ENCODE results near the gene TBC1D24. TPM values are rescaled to one million over a fixed set of nuclear protein-coding genes. Genes with fewer than 3 reads are reported as not detected.

TBC1D24 gene
- total and polyA plus RNA-seq, 9 of the 15 experiments (the other 6 are each of a cell fraction or from before 2014, with no cell fraction given), result 1.7 to 22.6 (median 7.2) TPM

DNA sequence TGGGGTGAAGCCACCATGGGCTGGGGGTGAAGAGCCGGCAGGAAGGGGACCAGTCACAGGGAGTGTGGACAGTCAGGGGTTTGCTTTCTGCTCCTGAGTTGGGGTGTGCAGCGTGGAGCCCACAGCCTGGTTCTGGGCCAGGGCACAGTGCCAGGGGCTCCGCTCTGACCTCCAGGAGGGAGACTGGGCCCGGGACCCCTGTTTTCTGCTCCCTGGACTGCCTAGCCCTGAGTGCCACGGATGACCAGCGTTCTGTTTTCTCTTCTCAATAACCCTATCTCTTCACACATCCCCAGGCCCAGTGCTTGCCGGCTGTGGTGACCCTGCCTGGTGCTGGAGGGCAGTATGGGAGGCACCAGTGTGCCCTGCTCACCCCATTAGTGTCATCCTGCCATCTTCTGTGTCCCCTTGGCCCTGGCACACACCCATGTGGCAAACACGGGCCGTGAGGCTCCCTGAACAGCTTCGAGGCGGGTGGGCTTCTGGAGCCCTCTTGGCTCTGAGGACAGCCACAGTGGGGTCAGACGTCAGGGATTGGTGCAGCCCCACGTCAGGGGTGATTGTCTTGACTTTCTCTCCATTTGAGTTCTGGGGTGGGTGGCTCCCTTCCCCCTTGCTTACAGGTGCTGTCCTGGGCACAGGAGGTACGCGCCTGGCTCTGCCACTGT lies 55.2 kb downstream of the TBC1D24 start:
- in situ Hi-C loops (cut with MboI), result no loop called here
- H3K4me1 ChIP-seq (replicated peaks in 1 of 2; ENCODE audit: control insufficient read depth in 2 of 2, insufficient read depth in 2 of 2, low read length in 2 of 2), result peaks cover 6 to 62% of the 10 kb centered on the region in 2 experiments; a peak in 3 of 5 replicates
- FAIRE-seq (no peak), ATAC-seq (no peak), DNase-seq (ENCODE audit: extremely low read depth in 1 of 4, low spot score in 3 of 4) (no peak)
- no peak overlapping the region for H3K4me2 ChIP-seq (ENCODE audit: insufficient read depth, low read length)
- H3K27ac ChIP-seq (ENCODE audit: extremely low read depth, low read depth, low read length), result no peak overlapping the region
- 87% methylated on average over 14 of the region's 15 CpGs for WGBS (ENCODE audit: insufficient coverage, low coverage, missing lambda C conversion rate)
- intact Hi-C loops (cut with micrococcal nuclease), result no loop called here
- peaks cover 3% of the 10 kb centered on the region for H3K9me1 ChIP-seq (ENCODE audit: control insufficient read depth, insufficient read depth, low read length)
- H3K36me3 ChIP-seq (ENCODE audit: control insufficient read depth, insufficient read depth, low read length), result peaks cover 50% of the 10 kb centered on the region; the same call in 2 of the 3 replicates
- TF ChIP-seq POLR2G (IDR thresholded peaks at IDR 0.05; ENCODE audit: low read depth, low read length) (peak; percentile 16; the same call in 1 of the 2 replicates), CCAR2 (IDR thresholded peaks at IDR 0.05; ENCODE audit: low read depth, low read length) (no peak), ZNF311 (CRISPR knock-in tag; IDR thresholded peaks at IDR 0.05) (no peak)
- TF ChIP-seq, protein P1, sequence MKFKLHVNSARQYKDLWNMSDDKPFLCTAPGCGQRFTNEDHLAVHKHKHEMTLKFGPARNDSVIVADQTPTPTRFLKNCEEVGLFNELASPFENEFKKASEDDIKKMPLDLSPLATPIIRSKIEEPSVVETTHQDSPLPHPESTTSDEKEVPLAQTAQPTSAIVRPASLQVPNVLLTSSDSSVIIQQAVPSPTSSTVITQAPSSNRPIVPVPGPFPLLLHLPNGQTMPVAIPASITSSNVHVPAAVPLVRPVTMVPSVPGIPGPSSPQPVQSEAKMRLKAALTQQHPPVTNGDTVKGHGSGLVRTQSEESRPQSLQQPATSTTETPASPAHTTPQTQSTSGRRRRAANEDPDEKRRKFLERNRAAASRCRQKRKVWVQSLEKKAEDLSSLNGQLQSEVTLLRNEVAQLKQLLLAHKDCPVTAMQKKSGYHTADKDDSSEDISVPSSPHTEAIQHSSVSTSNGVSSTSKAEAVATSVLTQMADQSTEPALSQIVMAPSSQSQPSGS (CRISPR knock-in tag; IDR thresholded peaks at IDR 0.05), result no peak
- no peaks in the 10 kb centered on the region for H4K20me1 ChIP-seq (replicated peaks; ENCODE audit: control insufficient read depth, insufficient read depth, low read length)
- no peaks in the 10 kb centered on the region for H3K27me3 ChIP-seq (ENCODE audit: control insufficient read depth in 2 of 2, insufficient read depth in 2 of 2, low read length in 2 of 2)
- no TSS peak for BruUV-seq (replicated peaks)
- H3K4me3 ChIP-seq, result no peak overlapping the region
- ChIA-PET POLR2A (interaction anchor here (0.7 to 3.8 kb wide), 4 partner anchors 9 to 230 kb away, joined by 3 to 45 read pairs (median 9); partner anchors contain the start of gene AMDHD2), CTCF (ENCODE audit: low intra/inter-chr PET ratio) (no interaction called here)
- no peak overlapping the region for H2AFZ ChIP-seq (ENCODE audit: low read depth, low read length)
- no peaks in the 10 kb centered on the region for H3K79me2 ChIP-seq (ENCODE audit: control insufficient read depth, insufficient read depth, low read length)
- no peaks in the 10 kb centered on the region for H3K9me3 ChIP-seq (replicated peaks; ENCODE audit: control insufficient read depth, insufficient read depth, low read depth, low read length)
- H3K9ac ChIP-seq (ENCODE audit: insufficient read depth in 1 of 2, low read depth in 2 of 2, low read length in 2 of 2), result peak overlapping the region in 1 of 2 experiments; percentile 64; a peak in 2 of 4 replicates
